K562 (cell line): ENCODE results near the gene GFI1B.

Experiments used
- CLOCK ChIP-seq: fragments of 250-450 bp; sonication (Bioruptor Pico); IDR thresholded peaks from 2 replicates; pipeline ENCODE4 v1.4.0; 2020; ENCODE audit warnings: mild to moderate bottlenecking, moderate library complexity, borderline replicate concordance
- CTCF ChIP-seq, 3 experiments: IDR thresholded peaks in 2 of 3; conservative IDR thresholded peaks in 1 of 3; 2 replicates each; pipeline ENCODE4 v1.5.1; 2011 to 2012; ENCODE audit warnings: low read length in 3 of 3, mild to moderate bottlenecking in 3 of 3, control low read depth in 2 of 3, improper control_type of control experiment in 1 of 3, inconsistent platforms in 1 of 3, low read depth in 1 of 3, mixed read lengths in 1 of 3, moderate library complexity in 1 of 3; ENCODE audit not compliant: insufficient read depth in 2 of 3
- NFIC ChIP-seq: fragments of 450-650 bp; IDR thresholded peaks from 2 replicates; pipeline ENCODE4 v1.6.1; 2017; ENCODE audit warnings: mild to moderate bottlenecking, inconsistent platforms
- ZBTB11 ChIP-seq, 3 experiments: fragments of 200-800 bp in 1 of 3; fragments of 250-450 bp in 1 of 3; fragments of 450-650 bp in 1 of 3; sonication (Bioruptor Pico) in 1 of 3; sonication (Bioruptor generic) in 1 of 3; formaldehyde crosslinking in 1 of 3; IDR thresholded peaks; 2 replicates each; pipeline versions ENCODE4 v1.6.1 to v1.8.0; 2016 to 2022; ENCODE audit warnings: mild to moderate bottlenecking in 2 of 3, missing genetic modification characterization in 2 of 3, missing compliant biosample characterization in 1 of 3, moderate library complexity in 1 of 3
- ZNF778 ChIP-seq: fragments of 450-650 bp; formaldehyde crosslinking; IDR thresholded peaks from 2 replicates; pipeline ENCODE4 v1.4.0; 2020; ENCODE audit warnings: mild to moderate bottlenecking, moderate library complexity

GRCh38 chr9:133037775-133038515, 59.5 kb downstream of the GFI1B start:
- TF ChIP-seq CLOCK (CRISPR knock-in tag) (no peak), ZNF778 (CRISPR knock-in tag) (no peak), ZBTB11 (CRISPR knock-in tag; IDR thresholded peaks at IDR 0.05) (no peak), NFIC (no peak), CTCF (IDR thresholded peaks at IDR 0.05 in 2 of 3, conservative IDR thresholded peaks at IDR 0.05 in 1 of 3; ENCODE audit: insufficient read depth in 2 of 3, low read depth in 1 of 3, low read length in 3 of 3) (no peak)
